ENCODE data around the gene KRTAP19-3.
A peak's percentile ranks its signal among the peaks of the same experiment; 100 is the strongest.
"Not testable (repeated sequence)": the region's sequence is repeated elsewhere in the genome, so short reads cannot be mapped to it uniquely, and the experiment has no call there.

Gene KRTAP19-3

GRCh38 chr21:30491963-30492428, at the start of gene KRTAP19-3:
TSS of gene KRTAP19-3 (minus strand) at chr21:30492013. CDS start at chr21:30491957, 56 bp downstream.
- Mint-ChIP-seq H3K27ac (no peak within 1 kb of the TSS), H3K27me3 (no peaks in the 10 kb centered on the region), H3K36me3 (no peaks in the 10 kb centered on the region), H3K4me3 (no peak within 1 kb of the TSS), H3K4me1 (no peaks in the 10 kb centered on the region), H3K9me3 (peaks cover 6% of the 10 kb centered on the region)

GRCh38 chr21:30518876-30519275, 27.1 kb upstream of the KRTAP19-3 start:
- Mint-ChIP-seq H3K4me3 (no peak overlapping the region), H3K9me3 (peaks cover 6% of the 10 kb centered on the region), H3K36me3 (no peaks in the 10 kb centered on the region), H3K27me3 (peaks cover 3% of the 10 kb centered on the region), H3K27ac (no peak overlapping the region), H3K4me1 (no peaks in the 10 kb centered on the region)

DNA sequence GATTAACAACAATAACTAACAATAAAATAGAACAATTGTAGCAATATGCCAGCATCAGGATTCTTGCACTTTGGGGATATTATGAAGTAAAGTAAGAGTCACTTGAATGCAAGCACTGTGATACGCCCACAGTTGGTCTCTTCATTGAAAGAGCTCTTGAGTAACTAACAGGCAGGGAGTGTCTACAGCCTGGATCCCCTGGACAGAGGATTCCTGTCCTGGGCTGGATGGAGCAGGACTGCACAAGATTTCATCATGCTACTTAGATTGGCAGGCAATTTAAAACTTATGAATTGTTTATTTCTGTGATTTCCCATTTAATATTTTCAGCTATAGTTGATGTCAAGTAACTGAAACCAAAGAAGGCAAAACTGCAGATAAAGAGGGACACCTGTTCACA, 23.9 kb upstream of the KRTAP19-3 start:
- Mint-ChIP-seq H3K27me3 (peaks cover 3% of the 10 kb centered on the region), H3K36me3 (no peaks in the 10 kb centered on the region), H3K9me3 (peaks cover 6% of the 10 kb centered on the region), H3K27ac (no peak overlapping the region), H3K4me1 (no peaks in the 10 kb centered on the region), H3K4me3 (no peak overlapping the region)

GRCh38 chr21:30505621-30506205, 13.9 kb upstream of the KRTAP19-3 start:
- H3K36me3 Mint-ChIP-seq, H3K4me3 Mint-ChIP-seq, H3K27ac Mint-ChIP-seq, H3K4me1 Mint-ChIP-seq, H3K9me3 Mint-ChIP-seq, H3K27me3 Mint-ChIP-seq: not testable (repeated sequence)

DNA sequence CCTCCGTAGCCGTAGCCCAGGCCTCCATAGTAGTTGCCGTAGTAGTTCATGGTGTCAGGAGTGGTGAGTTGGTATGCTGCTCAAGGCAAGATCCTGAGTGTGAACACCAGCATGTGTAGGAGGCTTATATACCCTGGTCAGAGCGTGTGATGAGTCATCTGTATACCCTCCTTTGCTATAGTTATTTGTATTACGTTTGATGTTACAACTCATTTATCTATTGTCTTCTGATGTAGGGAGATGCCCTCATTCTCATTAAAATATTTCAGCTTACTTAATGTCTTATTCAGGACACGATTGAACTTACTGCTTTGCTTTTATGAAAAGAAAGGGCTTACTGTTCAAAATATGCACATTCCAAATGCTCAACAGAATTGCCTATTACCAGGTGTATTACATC, 10.2 kb upstream of the KRTAP19-3 start, which contains the start of gene KRTAP19-5:
Gene KRTAP19-5, minus strand, starts transcription at position 101 of the 400 bp plus-strand sequence. Its CDS starts 51 bp downstream, at position 50.
- Mint-ChIP-seq H3K4me3 (no peak within 1 kb of the TSS), H3K27ac (peak within 1 kb of the TSS; percentile 19), H3K9me3 (no peaks in the 10 kb centered on the region), H3K4me1 (no peaks in the 10 kb centered on the region), H3K27me3 (peaks cover 3% of the 10 kb centered on the region), H3K36me3 (no peaks in the 10 kb centered on the region)

DNA sequence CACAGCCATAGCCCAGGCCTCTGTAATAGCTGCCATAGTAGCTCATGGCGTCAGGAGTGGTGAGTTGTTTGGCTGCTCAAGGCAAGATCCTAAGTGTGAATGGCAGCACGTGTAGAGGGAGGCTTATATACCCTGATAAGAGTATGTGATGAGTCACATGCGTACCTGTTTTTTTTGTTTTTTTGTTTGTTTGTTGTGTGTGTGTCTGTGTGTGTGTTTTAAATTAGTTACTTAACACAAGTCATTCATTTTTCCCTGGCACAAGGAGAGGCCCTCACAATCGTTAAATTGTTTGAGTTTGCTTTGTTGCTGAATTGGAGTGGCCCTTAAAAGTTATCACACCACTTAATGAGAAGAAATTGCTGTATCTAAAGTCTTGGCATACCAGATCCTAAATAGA, 5.3 kb upstream of the KRTAP19-3 start, which contains the start of gene KRTAP19-4:
Gene KRTAP19-4, minus strand, starts transcription at position 101 of the 400 bp plus-strand sequence. Its CDS starts 55 bp downstream, at position 46.
- H3K27me3 Mint-ChIP-seq = peaks cover 3% of the 10 kb centered on the region
- no peak within 1 kb of the TSS for H3K27ac Mint-ChIP-seq
- H3K9me3 Mint-ChIP-seq = no peaks in the 10 kb centered on the region
- H3K4me3 Mint-ChIP-seq = no peak within 1 kb of the TSS
- H3K36me3 Mint-ChIP-seq = no peaks in the 10 kb centered on the region
- no peaks in the 10 kb centered on the region for H3K4me1 Mint-ChIP-seq

DNA sequence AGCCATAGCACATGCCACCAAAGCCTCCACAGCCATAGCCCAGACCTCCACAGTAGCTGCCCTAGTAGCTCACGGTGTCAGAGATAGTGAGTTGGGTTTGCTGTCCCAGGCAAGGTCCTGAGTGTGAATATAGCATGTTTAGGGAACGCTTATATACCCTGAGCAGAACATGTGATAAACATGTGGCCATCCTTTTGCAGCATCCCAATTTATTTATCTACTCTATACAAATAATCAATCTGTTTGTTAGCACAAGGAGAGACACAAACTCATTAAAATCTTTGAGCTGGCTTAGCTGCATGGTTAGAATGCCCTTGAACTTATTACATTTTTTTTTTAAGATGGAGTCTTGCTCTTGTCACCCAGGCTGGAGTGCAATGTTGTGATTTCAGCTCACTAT, 4.5 kb downstream of the KRTAP19-3 start, which contains the start of gene KRTAP19-2:
Gene KRTAP19-2, minus strand, starts transcription at position 101 of the 400 bp plus-strand sequence. Its CDS starts 88 bp downstream, at position 13.
- Mint-ChIP-seq H3K4me1 (no peaks in the 10 kb centered on the region), H3K36me3 (no peaks in the 10 kb centered on the region), H3K9me3 (peaks cover 6% of the 10 kb centered on the region), H3K27me3 (no peaks in the 10 kb centered on the region), H3K27ac (no peak within 1 kb of the TSS), H3K4me3 (no peak within 1 kb of the TSS)

DNA sequence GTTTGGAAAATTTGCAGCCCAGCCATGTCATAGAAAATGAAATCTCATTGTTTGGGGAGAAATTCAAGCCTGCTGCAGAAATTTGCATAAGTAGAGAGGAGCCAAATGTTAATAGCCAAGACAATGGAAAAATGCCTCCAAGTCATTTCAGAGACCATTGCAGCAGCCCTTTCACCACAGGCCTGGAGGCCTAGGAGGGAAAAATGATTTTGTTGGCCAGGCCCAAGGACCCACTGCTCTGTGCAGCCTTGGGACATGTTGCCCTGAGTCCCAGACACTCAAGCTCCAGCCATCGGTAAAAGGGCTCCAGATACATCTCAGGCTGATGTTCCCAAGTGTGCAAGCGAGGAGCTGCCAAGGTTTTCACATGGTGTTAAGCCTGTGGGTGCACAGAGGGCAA, 5.6 kb downstream of the KRTAP19-3 start:
- Mint-ChIP-seq H3K4me1 (no peaks in the 10 kb centered on the region), H3K9me3 (peaks cover 6% of the 10 kb centered on the region)

GRCh38 chr21:30482130-30482529, 9.7 kb downstream of the KRTAP19-3 start:
- Mint-ChIP-seq H3K4me3 (no peak overlapping the region), H3K36me3 (no peaks in the 10 kb centered on the region), H3K27me3 (peaks cover 5% of the 10 kb centered on the region), H3K27ac (no peak overlapping the region), H3K4me1 (no peaks in the 10 kb centered on the region), H3K9me3 (no peaks in the 10 kb centered on the region)

More for the DNA sequence above, 5.6 kb downstream of the KRTAP19-3 start:
- no peak overlapping the region for H3K27ac Mint-ChIP-seq
- no peak overlapping the region for H3K4me3 Mint-ChIP-seq
- no peaks in the 10 kb centered on the region for H3K36me3 Mint-ChIP-seq
- no peaks in the 10 kb centered on the region for H3K27me3 Mint-ChIP-seq

DNA sequence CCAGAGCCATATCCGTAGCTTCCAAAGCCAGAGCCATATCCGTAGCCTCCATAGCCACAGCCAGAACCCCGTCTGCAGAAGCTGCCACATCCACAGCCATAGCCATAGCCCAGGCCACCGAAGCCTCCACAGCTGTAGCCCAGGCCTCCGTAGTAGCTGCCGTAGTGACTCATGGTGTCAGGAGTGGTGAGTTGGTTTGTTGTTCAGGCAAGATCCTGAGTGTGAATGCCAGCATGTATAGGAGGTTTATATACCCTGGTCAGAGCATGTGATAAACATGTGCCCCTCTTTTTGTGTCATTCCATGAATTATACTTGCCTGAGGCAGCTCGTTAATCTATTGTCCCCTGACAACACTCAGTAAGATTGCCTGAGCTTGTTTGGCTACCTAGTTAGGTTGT, 11.7 kb downstream of the KRTAP19-3 start, which contains the start of gene KRTAP19-1:
Gene KRTAP19-1, minus strand, starts transcription at position 223 of the 400 bp plus-strand sequence. Its CDS starts 50 bp downstream, at position 173.
- Mint-ChIP-seq H3K4me1 (no peaks in the 10 kb centered on the region), H3K36me3 (no peaks in the 10 kb centered on the region), H3K9me3 (peaks cover 5% of the 10 kb centered on the region), H3K4me3 (no peak within 1 kb of the TSS), H3K27ac (no peak within 1 kb of the TSS), H3K27me3 (peaks cover 5% of the 10 kb centered on the region)

DNA sequence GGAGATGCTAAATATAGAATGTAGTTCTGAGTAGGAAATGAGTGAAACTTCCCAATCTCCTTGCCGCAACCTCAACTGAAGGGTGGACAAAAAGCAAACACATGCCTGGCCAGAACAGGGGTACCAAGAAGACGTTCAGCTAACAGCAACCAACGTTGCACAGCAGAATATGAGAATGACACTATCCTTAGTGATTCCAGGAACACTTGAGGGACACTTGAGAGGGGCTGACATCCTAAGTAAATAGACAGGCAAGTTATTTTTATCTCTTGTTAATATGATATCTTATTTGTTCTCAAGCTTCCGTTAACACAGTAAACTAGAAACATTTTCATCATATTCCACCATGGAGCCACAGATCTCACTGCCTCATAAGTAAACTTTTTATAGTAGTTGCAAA, 12.6 kb downstream of the KRTAP19-3 start:
- Mint-ChIP-seq H3K27me3 (peaks cover 5% of the 10 kb centered on the region), H3K27ac (no peak overlapping the region), H3K36me3 (no peaks in the 10 kb centered on the region), H3K9me3 (peaks cover 5% of the 10 kb centered on the region), H3K4me1 (no peaks in the 10 kb centered on the region), H3K4me3 (no peak overlapping the region)

DNA sequence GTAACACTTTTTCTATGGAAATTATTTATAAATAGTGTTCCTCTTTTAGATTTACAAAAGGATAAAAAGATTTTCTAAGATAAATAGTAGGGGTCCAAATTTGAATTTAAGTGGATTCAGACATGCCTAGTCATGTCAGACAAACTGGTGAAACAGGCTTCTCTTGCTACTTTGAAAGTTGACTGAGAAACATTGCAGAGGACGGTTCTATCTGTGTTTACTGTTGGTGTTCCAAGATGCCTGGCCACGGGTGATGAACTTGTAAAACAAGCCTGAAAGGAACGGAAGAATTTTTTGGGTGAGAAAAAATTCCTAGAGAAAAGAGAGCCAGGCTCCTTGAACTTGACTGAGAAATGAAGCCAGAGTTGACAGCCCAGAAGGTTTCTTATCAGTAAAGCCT, 13.8 kb downstream of the KRTAP19-3 start:
- Mint-ChIP-seq H3K36me3 (no peaks in the 10 kb centered on the region), H3K4me1 (no peaks in the 10 kb centered on the region), H3K27me3 (peaks cover 5% of the 10 kb centered on the region), H3K4me3 (no peak overlapping the region), H3K27ac (no peak overlapping the region), H3K9me3 (peaks cover 5% of the 10 kb centered on the region)

DNA sequence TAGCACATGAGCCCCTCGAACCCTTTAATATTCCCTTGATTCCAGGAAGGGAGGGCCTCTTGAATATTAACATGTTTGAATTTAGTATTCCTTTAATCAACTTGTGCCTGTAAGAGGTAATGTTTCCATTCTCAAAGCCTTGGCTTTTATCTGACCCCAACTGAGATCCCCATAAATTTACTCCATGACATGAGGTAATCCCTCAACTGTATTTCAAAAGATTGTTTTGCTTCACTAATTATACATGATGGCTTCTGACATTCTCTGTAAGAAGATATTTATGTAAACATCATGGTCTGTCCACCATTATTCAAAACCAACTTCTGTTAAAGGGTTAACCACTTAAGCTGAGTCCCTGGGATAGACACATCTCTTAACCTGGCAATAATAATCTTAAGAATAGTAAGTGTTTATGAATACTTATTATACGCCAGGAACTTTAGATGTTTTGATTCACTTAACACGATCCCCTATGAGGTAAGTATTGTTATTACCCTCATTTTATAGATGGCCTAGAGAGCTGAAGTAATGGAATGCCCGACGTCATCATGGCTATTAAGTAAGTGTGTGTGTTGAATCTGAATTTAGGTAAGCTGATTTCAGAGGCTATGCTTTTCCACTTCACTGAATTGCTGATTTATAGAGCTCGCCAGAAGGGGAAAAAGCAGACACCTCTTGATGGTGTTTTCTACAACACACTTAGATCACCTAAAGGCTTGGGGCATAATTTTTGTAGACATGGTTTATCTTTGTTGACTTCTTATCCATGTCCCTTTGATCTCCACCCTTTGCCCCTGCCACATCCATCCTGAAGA, 22.7 kb downstream of the KRTAP19-3 start:
- no peaks in the 10 kb centered on the region for H3K4me1 Mint-ChIP-seq
- H3K9me3 Mint-ChIP-seq = peaks cover 9% of the 10 kb centered on the region
- H3K27ac Mint-ChIP-seq = no peak overlapping the region
- no peak overlapping the region for H3K4me3 Mint-ChIP-seq
- H3K36me3 Mint-ChIP-seq = peaks cover 2% of the 10 kb centered on the region
- peaks cover 9% of the 10 kb centered on the region for H3K27me3 Mint-ChIP-seq

DNA sequence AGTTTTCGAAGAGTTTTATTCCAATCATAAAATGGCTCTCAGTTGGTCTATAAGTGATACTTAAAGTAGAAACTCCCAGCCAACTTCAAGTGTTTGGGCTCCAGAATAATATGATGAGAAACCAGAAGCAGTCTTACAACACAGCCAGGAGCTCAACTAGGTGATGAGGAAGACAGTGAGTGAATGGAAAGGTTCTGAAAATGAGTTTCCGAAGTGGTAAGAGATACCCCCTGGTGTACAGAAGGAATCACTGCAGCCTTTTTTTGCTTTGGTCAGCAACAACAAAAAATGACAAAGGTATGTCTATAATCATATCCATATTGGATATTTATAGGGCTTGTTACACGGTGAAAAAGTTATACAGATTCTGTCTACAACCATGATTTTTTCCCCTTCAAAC, 28.1 kb downstream of the KRTAP19-3 start:
- H3K27ac Mint-ChIP-seq = no peak overlapping the region
- no peaks in the 10 kb centered on the region for H3K4me1 Mint-ChIP-seq
- H3K27me3 Mint-ChIP-seq = peaks cover 9% of the 10 kb centered on the region
- peaks cover 2% of the 10 kb centered on the region for H3K36me3 Mint-ChIP-seq
- H3K9me3 Mint-ChIP-seq = no peaks in the 10 kb centered on the region
- H3K4me3 Mint-ChIP-seq = no peak overlapping the region

- Mint-ChIP-seq H3K27ac (no peak overlapping the region), H3K4me1 (no peaks in the 10 kb centered on the region), H3K4me3 (no peak overlapping the region), H3K27me3 (no peaks in the 10 kb centered on the region), H3K9me3 (no peaks in the 10 kb centered on the region), H3K36me3 (no peaks in the 10 kb centered on the region)
These were observed 43.3 kb downstream of the KRTAP19-3 start for GRCh38 chr21:30448514-30448913.

- H3K27ac Mint-ChIP-seq = no peak overlapping the region
- H3K9me3 Mint-ChIP-seq = no peaks in the 10 kb centered on the region
- no peaks in the 10 kb centered on the region for H3K36me3 Mint-ChIP-seq
- no peak overlapping the region for H3K4me3 Mint-ChIP-seq
- no peaks in the 10 kb centered on the region for H3K4me1 Mint-ChIP-seq
- no peaks in the 10 kb centered on the region for H3K27me3 Mint-ChIP-seq
These were observed 44.8 kb downstream of the KRTAP19-3 start for GRCh38 chr21:30447056-30447455.

Measured in activated naive CD4-positive, alpha-beta T cell treated with anti-CD3 and anti-CD28 coated beads, Interleukin-2, amount 50 U/mL, for 24 hours (primary cell).